Sigmoid colon (tissue), 7 donors: Measurements from ENCODE around the gene AFAP1. TPM values are rescaled to one million over a fixed set of nuclear protein-coding genes. Genes with fewer than 3 reads are reported as not detected.

Experiments
- DNase-seq: peaks from one replicate; pipeline ENCODE4 v3.0.0-alpha.2; 2019
- H3K27ac ChIP-seq, 4 donors: fragments of 200-600 bp; sonication (generic); one replicate each; pipeline ENCODE4 v1.5.1; 2016 to 2019; ENCODE audit warnings: mild to moderate bottlenecking in 1 of 4
- H3K27me3 ChIP-seq, 3 donors: fragments of 200-600 bp; sonication (generic); one replicate each; pipeline ENCODE4 v1.5.1; 2019; ENCODE audit warnings: mild to moderate bottlenecking in 1 of 3
- H3K36me3 ChIP-seq, 4 donors: fragments of 200-600 bp; sonication (generic); one replicate each; pipeline ENCODE4 v1.5.1; 2016 to 2019
- H3K4me1 ChIP-seq, 4 donors: fragments of 200-600 bp; sonication (generic); one replicate each; pipeline ENCODE4 v1.5.1; 2017 to 2019
- H3K4me3 ChIP-seq, 4 donors: fragments of 200-600 bp; sonication (generic); one replicate each; pipeline ENCODE4 v1.5.1; 2017 to 2019; ENCODE audit warnings: mild to moderate bottlenecking in 2 of 4, moderate library complexity in 1 of 4
- H3K9me3 ChIP-seq, 4 donors: fragments of 200-600 bp in 3 of 4; sonication (generic) in 3 of 4; one replicate each; pipeline versions ENCODE4 v1.5.1 to v1.6.1; 2013 to 2019
- CTCF ChIP-seq, 4 experiments: fragments of 450-650 bp in 3 of 4; fragments of 200-600 bp in 1 of 4; IDR thresholded peaks; one replicate each; pipeline ENCODE4 v1.5.1; 2016 to 2019; ENCODE audit warnings: antibody characterized with exemption in 4 of 4, mild to moderate bottlenecking in 3 of 4, moderate library complexity in 2 of 4
- EP300 ChIP-seq, 4 donors: sonication (generic); formaldehyde crosslinking; IDR thresholded peaks; one replicate each; pipeline ENCODE4 v1.6.1; 2017; ENCODE audit warnings: antibody characterized with exemption in 4 of 4
- POLR2A ChIP-seq, 2 donors: fragments of 450-650 bp; IDR thresholded peaks; one replicate each; pipeline ENCODE4 v1.6.1; 2016; ENCODE audit warnings: antibody characterized with exemption in 2 of 2, mild to moderate bottlenecking in 2 of 2, moderate library complexity in 2 of 2
- POLR2AphosphoS5 ChIP-seq, 4 donors: sonication (generic); formaldehyde crosslinking; IDR thresholded peaks; one replicate each; pipeline ENCODE4 v1.6.1; 2017; ENCODE audit warnings: antibody characterized with exemption in 4 of 4
- WGBS, 2 donors: extraction: QIAGEN DNeasy Blood & Tissue Kit; methylation state at CpG; one replicate each; pipeline ENCODE4 v1.1.7; 2013; 5-methylcytosine and 5-hydroxymethylcytosine counted together
- intact Hi-C: fragments of 100-400 bp; cut with DNase I; formaldehyde crosslinking; loops from one replicate; pipeline ENCODE4 v1.15.1; 2023
- polyA plus RNA-seq, 3 donors: library from polyadenylated mRNA; stranded (reverse); fragments of 200-250 nt; gene quantifications; one replicate each; pipeline ENCODE4 v1.2.3, GENCODE V29; 2013
- total RNA-seq, 4 donors: library from RNA; depleted of rRNA; stranded (reverse); fragments of >200 nt; gene quantifications; one replicate each; pipeline ENCODE4 v1.1.0, GENCODE V29; 2016
- donor health status: healthy with polysubstance abuse.
- donor health status: Bipolar disorder and iron deficiency.
- donor health status: healthy.

The AFAP1 gene
- total and polyA plus RNA-seq, 7 donors = 7.6 to 51.3 (median 24.0) TPM

- H3K27me3 ChIP-seq = no peaks in the 10 kb centered on the region
- H3K9me3 ChIP-seq = peaks cover 0 to 3% (median 0%) of the 10 kb centered on the region in 4 donors
- TF ChIP-seq POLR2AphosphoS5 (IDR thresholded peaks at IDR 0.05) (no peak), POLR2A (IDR thresholded peaks at IDR 0.05) (no peak), EP300 (IDR thresholded peaks at IDR 0.05) (no peak), CTCF (IDR thresholded peaks at IDR 0.05) (no peak)
- intact Hi-C loops = no loop called here
- H3K27ac ChIP-seq = no peak overlapping the region
- no peaks in the 10 kb centered on the region for H3K36me3 ChIP-seq
- DNase-seq = no peak
- WGBS, 2 donors = 70 to 71% methylated on average over 24 of the region's 24 CpGs
- H3K4me1 ChIP-seq = peaks cover 0 to 7% (median 5%) of the 10 kb centered on the region in 4 donors
- H3K4me3 ChIP-seq = no peak overlapping the region
These were observed 221.6 kb downstream of the AFAP1 start for GRCh38 chr4:7717946-7718490.

GRCh38 chr4:7717161-7717560, 222.5 kb downstream of the AFAP1 start:
- Histone ChIP-seq H3K27me3 (no peaks in the 10 kb centered on the region), H3K36me3 (no peaks in the 10 kb centered on the region), H3K4me1 (peaks cover 0 to 7% (median 5%) of the 10 kb centered on the region in 4 donors), H3K4me3 (no peak overlapping the region), H3K9me3 (peaks cover 0 to 3% (median 0%) of the 10 kb centered on the region in 4 donors), H3K27ac (no peak overlapping the region)
- DNase-seq = no peak
- WGBS, 2 donors = 79 to 85% methylated on average over 11 of the region's 11 CpGs
- intact Hi-C loops = no loop called here
- no peak for TF ChIP-seq POLR2AphosphoS5 (IDR thresholded peaks at IDR 0.05)
- TF ChIP-seq EP300 (IDR thresholded peaks at IDR 0.05) = no peak
- TF ChIP-seq CTCF (IDR thresholded peaks at IDR 0.05) = no peak
- no peak for TF ChIP-seq POLR2A (IDR thresholded peaks at IDR 0.05)

GRCh38 chr4:7716010-7716721, 223.5 kb downstream of the AFAP1 start:
- Histone ChIP-seq H3K27me3 (no peaks in the 10 kb centered on the region), H3K4me3 (no peak overlapping the region), H3K27ac (no peak overlapping the region), H3K9me3 (peaks cover 0 to 3% (median 0%) of the 10 kb centered on the region in 4 donors), H3K36me3 (no peaks in the 10 kb centered on the region), H3K4me1 (peaks cover 0 to 7% (median 5%) of the 10 kb centered on the region in 4 donors)
- no peak for TF ChIP-seq POLR2AphosphoS5 (IDR thresholded peaks at IDR 0.05)
- TF ChIP-seq POLR2A (IDR thresholded peaks at IDR 0.05) = no peak
- TF ChIP-seq EP300 (IDR thresholded peaks at IDR 0.05) = no peak
- no peak for TF ChIP-seq CTCF (IDR thresholded peaks at IDR 0.05)
- intact Hi-C loops = no loop called here
- 64 to 66% methylated on average over 6 of the region's 6 CpGs for WGBS, 2 donors
- no peak for DNase-seq

- intact Hi-C loops = no loop called here
- TF ChIP-seq POLR2A (IDR thresholded peaks at IDR 0.05) (no peak), CTCF (IDR thresholded peaks at IDR 0.05) (no peak), POLR2AphosphoS5 (IDR thresholded peaks at IDR 0.05) (no peak), EP300 (IDR thresholded peaks at IDR 0.05) (no peak)
- DNase-seq = no peak
- no peaks in the 10 kb centered on the region for H3K36me3 ChIP-seq
- H3K4me1 ChIP-seq = peaks cover 0 to 7% (median 5%) of the 10 kb centered on the region in 4 donors
- H3K27ac ChIP-seq = no peak overlapping the region
- WGBS, 2 donors = 61 to 84% methylated on average over 11 of the region's 11 CpGs
- H3K9me3 ChIP-seq = peaks cover 0 to 3% (median 0%) of the 10 kb centered on the region in 4 donors
- H3K4me3 ChIP-seq = no peak overlapping the region
- H3K27me3 ChIP-seq = no peaks in the 10 kb centered on the region
These were observed 224.2 kb downstream of the AFAP1 start for GRCh38 chr4:7715271-7716009.
